ENCODE measurements around the gene CFL1. TPM values are rescaled to one million over a fixed set of nuclear protein-coding genes. Genes with fewer than 3 reads are reported as not detected.
A peak's percentile ranks its signal among the peaks of the same experiment; 100 is the strongest.
"Not testable (repeated sequence)": the region's sequence is repeated elsewhere in the genome, so short reads cannot be mapped to it uniquely, and the experiment has no call there.

CFL1 gene
- total and polyA plus RNA-seq, 5 donors = 285 to 470 (median 389) TPM

- H3K4me3 ChIP-seq (ENCODE audit: low read length); H3K27ac ChIP-seq (ENCODE audit: low read length); H3K9me3 ChIP-seq (ENCODE audit: control insufficient read depth, low read length); H3K27me3 ChIP-seq (ENCODE audit: control insufficient read depth, insufficient read depth); ATAC-seq; H3K4me1 ChIP-seq (ENCODE audit: control insufficient read depth, insufficient read depth, low read length); DNase-seq; intact Hi-C loops (cut with DNase I): not testable (repeated sequence)
- WGBS = 61% methylated on average over 7 of the region's 7 CpGs
Measured at GRCh38 chr11:65848693-65849092, 9.3 kb downstream of the CFL1 start.

DNA sequence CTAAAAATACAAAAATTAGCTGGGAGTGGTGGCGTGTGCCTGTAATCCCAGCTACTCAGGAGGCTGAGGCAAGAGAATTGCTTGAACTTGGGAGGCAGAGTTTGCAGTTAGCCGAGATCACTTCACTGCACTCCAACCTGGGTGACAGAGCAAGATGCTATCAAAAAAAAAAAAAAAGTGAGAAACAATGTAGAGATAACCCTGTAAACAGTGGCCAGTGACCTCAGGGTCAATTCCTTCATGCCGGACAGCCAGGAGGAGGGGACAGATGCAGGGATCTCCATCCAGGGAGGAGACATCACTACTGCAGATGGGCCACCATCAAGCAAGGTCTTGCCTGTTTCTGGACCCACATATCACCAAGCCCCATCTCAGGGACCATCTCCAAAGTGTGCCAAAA is 10.2 kb downstream of the CFL1 start:
- H3K27ac ChIP-seq (ENCODE audit: low read length) = no peak overlapping the region

DNA sequence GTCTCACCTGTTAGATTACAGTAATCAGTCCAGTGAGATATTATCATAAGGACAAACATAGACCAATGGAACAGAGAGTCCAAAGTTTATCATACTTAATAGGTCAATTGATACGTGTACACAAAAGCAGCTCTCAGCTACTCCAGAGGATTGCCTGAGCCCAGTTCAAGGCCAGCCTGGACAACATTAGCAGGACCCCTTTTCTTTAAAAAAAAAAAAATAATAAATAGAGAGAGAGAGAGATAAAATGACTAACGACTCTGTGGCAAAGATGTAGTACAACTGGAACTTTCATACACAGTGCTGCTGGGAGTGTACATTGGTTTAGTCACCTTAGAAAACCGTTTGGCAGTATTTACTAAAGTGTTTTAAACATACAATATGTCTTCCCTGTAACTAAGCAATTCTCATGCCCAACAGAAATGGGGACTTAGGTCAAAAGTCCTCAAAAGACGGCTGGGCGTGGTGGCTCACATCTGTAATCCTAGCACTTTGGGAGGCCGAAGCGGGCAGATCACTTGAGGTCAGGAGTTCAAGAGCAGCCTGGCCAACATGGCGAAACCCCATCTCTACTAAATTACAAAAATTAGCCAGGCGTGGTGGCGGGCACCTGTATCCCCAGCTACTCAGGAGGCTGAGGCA is 13.6 kb downstream of the CFL1 start:
- H3K27me3 ChIP-seq (ENCODE audit: control insufficient read depth, insufficient read depth) = no peaks in the 10 kb centered on the region
- no peak overlapping the region for H3K27ac ChIP-seq (ENCODE audit: low read length)
- H3K4me3 ChIP-seq (ENCODE audit: low read length) = no peak overlapping the region
- no peaks in the 10 kb centered on the region for H3K4me1 ChIP-seq (ENCODE audit: control insufficient read depth, insufficient read depth, low read length)
- intact Hi-C loops (cut with DNase I) = no loop called here
- ATAC-seq = no peak
- DNase-seq = no peak
- H3K9me3 ChIP-seq (ENCODE audit: control insufficient read depth, low read length) = no peaks in the 10 kb centered on the region
- WGBS = 88% methylated on average over 10 of the region's 10 CpGs

More for the DNA sequence above, 10.2 kb downstream of the CFL1 start:
- intact Hi-C loops (cut with DNase I) = no loop called here
- H3K4me1 ChIP-seq (ENCODE audit: control insufficient read depth, insufficient read depth, low read length) = no peaks in the 10 kb centered on the region
- H3K4me3 ChIP-seq (ENCODE audit: low read length) = no peak overlapping the region
- WGBS = 67% methylated on average over 3 of the region's 3 CpGs
- ATAC-seq (no peak), DNase-seq (no peak)
- H3K27me3 ChIP-seq (ENCODE audit: control insufficient read depth, insufficient read depth) = no peaks in the 10 kb centered on the region
- no peaks in the 10 kb centered on the region for H3K9me3 ChIP-seq (ENCODE audit: control insufficient read depth, low read length)

DNA sequence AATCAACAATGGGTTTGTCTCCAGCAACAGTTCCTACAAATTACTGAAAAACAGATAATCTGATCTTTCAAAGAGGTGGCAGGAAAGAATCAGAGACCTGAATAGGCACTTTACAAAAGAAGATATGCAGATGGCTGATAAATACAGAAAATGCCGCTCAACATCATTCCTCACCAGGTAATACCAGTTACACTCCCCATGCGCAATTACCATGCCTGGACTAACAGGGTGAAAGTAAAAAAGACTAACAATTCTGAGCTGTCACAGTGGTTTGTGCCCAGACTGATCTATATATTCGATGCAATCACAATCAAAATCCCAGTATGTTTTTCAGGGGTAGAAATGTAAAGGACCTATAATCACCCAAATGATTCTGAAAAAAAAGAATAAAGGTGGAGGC is 14.2 kb downstream of the CFL1 start:
- WGBS = 92% methylated on average over 3 of the region's 3 CpGs
- intact Hi-C loops (cut with DNase I) = no loop called here
- ATAC-seq = no peak
- no peaks in the 10 kb centered on the region for H3K27me3 ChIP-seq (ENCODE audit: control insufficient read depth, insufficient read depth)
- H3K9me3 ChIP-seq (ENCODE audit: control insufficient read depth, low read length) = no peaks in the 10 kb centered on the region
- no peaks in the 10 kb centered on the region for H3K4me1 ChIP-seq (ENCODE audit: control insufficient read depth, insufficient read depth, low read length)
- H3K27ac ChIP-seq (ENCODE audit: low read length) = no peak overlapping the region
- DNase-seq = no peak
- H3K4me3 ChIP-seq (ENCODE audit: low read length) = no peak overlapping the region

GRCh38 chr11:65842144-65842543 is 15.8 kb downstream of the CFL1 start:
- 93% methylated on average over 4 of the region's 4 CpGs for WGBS
- no peak for ATAC-seq

GRCh38 chr11:65834202-65834601 is 23.8 kb downstream of the CFL1 start:
- Histone ChIP-seq H3K27ac (ENCODE audit: low read length) (no peak overlapping the region), H3K4me3 (ENCODE audit: low read length) (peak overlapping the region; percentile 0), H3K4me1 (ENCODE audit: control insufficient read depth, insufficient read depth, low read length) (peaks cover 4% of the 10 kb centered on the region), H3K9me3 (ENCODE audit: control insufficient read depth, low read length) (no peaks in the 10 kb centered on the region), H3K27me3 (ENCODE audit: control insufficient read depth, insufficient read depth) (no peaks in the 10 kb centered on the region)
- no peak for DNase-seq
- intact Hi-C loops (cut with DNase I) = no loop called here
- ATAC-seq = no peak
- WGBS = 35% methylated on average over 6 of the region's 6 CpGs

More at GRCh38 chr11:65842144-65842543, 15.8 kb downstream of the CFL1 start:
- Histone ChIP-seq H3K27ac (ENCODE audit: low read length) (no peak overlapping the region), H3K27me3 (ENCODE audit: control insufficient read depth, insufficient read depth) (no peaks in the 10 kb centered on the region), H3K9me3 (ENCODE audit: control insufficient read depth, low read length) (no peaks in the 10 kb centered on the region), H3K4me1 (ENCODE audit: control insufficient read depth, insufficient read depth, low read length) (no peaks in the 10 kb centered on the region), H3K4me3 (ENCODE audit: low read length) (no peak overlapping the region)
- DNase-seq = no peak
- intact Hi-C loops (cut with DNase I) = no loop called here

DNA sequence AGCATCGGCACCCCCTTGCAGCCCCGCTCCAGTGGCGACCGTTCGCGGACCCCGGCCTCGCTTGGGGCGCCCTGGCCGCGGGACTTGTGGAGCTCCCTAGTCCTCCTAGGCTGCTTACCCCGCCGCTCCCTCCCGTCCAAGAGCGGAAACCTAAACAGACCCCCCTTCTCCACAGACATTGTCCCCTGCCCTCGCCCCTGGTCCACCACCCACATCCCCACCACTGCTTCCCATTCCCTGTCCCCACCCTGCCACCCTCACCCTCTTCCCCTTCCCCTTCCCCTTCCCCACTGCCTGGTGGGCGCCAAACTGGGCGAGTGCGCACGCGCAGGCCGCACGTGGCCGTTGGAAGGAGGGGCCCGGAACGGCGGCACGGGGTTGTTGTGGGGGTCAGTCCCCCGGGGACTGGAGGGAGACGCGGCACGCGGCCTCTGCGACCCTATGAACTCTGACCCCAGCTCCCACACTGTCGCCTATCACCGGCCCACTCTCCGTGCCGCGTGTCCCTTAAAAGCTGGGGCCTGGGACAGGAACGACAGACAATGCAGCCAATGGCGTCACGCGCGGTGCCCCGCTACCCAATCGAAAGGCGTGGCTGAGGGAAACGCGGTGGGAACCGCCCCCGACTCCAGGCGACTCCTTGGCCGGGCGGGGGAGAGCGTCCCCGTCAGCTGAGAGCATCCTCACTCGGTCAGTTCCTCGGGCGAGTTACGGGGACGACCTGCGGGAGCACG is 24.5 kb downstream of the CFL1 start, which contains the start of gene SNX32:
SNX32 (plus strand) TSS at position 667 of the 734 bp plus-strand sequence. CDS start 103 bp downstream, outside the sequence.
- intact Hi-C loops (cut with DNase I) = no loop called here
- DNase-seq = peak; percentile 96 to 99 (median 98)
- H3K9me3 ChIP-seq (ENCODE audit: control insufficient read depth, low read length) = no peaks in the 10 kb centered on the region
- peak; percentile 100 for ATAC-seq
- peaks cover 4% of the 10 kb centered on the region for H3K4me1 ChIP-seq (ENCODE audit: control insufficient read depth, insufficient read depth, low read length)
- under 1% methylated on average over 63 of the region's 63 CpGs for WGBS
- no peaks in the 10 kb centered on the region for H3K27me3 ChIP-seq (ENCODE audit: control insufficient read depth, insufficient read depth)
- peak within 1 kb of the TSS; percentile 45 for H3K4me3 ChIP-seq (ENCODE audit: low read length)
- no peak within 1 kb of the TSS for H3K27ac ChIP-seq (ENCODE audit: low read length)

GRCh38 chr11:65832231-65832630 is 25.7 kb downstream of the CFL1 start:
- H3K9me3 ChIP-seq (ENCODE audit: control insufficient read depth, low read length); ATAC-seq; H3K4me1 ChIP-seq (ENCODE audit: control insufficient read depth, insufficient read depth, low read length); DNase-seq; H3K27ac ChIP-seq (ENCODE audit: low read length); H3K4me3 ChIP-seq (ENCODE audit: low read length); intact Hi-C loops (cut with DNase I); H3K27me3 ChIP-seq (ENCODE audit: control insufficient read depth, insufficient read depth): not testable (repeated sequence)

DNA sequence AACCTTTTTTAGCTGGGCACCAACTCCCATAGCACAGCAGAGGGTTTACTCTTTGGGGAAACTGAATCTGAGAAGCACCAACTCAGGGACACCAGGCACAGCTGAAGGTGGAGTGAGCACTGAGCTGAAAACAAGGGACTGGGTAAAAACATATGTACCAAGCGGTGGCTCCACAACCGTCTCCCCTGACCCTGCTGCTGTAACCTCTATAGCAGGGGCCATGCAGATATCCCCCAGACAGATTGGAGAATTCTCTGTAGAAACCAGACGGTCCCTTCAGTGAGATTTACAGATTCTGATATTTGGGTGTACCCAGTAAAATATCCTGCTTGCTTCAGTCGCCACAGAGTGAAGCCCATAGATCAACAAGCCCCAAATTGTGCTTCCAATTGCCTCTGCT is 28.5 kb downstream of the CFL1 start:
- intact Hi-C loops (cut with DNase I) = no loop called here
- Histone ChIP-seq H3K4me3 (ENCODE audit: low read length) (no peak overlapping the region), H3K27ac (ENCODE audit: low read length) (no peak overlapping the region), H3K4me1 (ENCODE audit: control insufficient read depth, insufficient read depth, low read length) (peaks cover 3% of the 10 kb centered on the region), H3K27me3 (ENCODE audit: control insufficient read depth, insufficient read depth) (no peaks in the 10 kb centered on the region), H3K9me3 (ENCODE audit: control insufficient read depth, low read length) (no peaks in the 10 kb centered on the region)
- WGBS = 52% methylated on average over 4 of the region's 4 CpGs
- DNase-seq = no peak
- no peak for ATAC-seq

DNA sequence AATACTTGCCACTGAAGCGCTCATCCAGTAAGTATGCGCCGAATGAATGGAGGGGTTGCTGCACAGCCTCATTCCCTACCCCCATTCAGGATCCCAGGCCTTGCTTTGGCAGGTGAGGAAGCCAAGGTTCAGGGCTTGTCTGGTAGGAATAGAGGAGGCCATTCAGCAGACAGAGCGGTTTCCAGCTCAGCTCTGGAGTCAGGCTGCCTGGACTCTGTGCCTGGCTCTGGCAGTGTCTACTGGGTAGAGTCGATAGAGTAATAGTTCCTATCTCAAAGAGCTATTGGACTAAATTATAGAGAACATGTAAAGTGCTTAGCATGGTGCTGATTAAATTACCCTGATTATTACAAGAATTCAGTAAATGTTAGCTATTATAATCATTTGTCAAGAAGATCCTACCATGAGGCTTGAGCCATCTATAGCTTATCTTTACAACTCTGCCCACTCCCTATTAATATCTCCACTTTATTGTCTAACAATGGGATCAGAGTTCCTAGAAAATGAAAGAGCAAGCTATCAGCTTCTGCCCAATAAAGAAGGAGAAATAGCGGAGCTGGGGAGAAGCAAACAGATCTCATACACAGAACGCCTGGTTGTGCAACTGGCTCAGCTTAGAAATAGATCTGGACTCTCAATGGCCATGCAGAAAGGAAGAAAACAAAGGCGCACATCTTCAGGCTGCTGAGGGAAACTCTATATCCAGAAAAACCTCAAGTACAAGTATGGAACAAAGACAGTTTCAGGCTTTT is 30.8 kb downstream of the CFL1 start:
- ATAC-seq = no peak
- no peaks in the 10 kb centered on the region for H3K27me3 ChIP-seq (ENCODE audit: control insufficient read depth, insufficient read depth)
- WGBS = 81% methylated on average over 8 of the region's 8 CpGs
- DNase-seq = no peak
- intact Hi-C loops (cut with DNase I) = no loop called here
- no peak overlapping the region for H3K27ac ChIP-seq (ENCODE audit: low read length)
- H3K4me1 ChIP-seq (ENCODE audit: control insufficient read depth, insufficient read depth, low read length) = no peaks in the 10 kb centered on the region
- H3K4me3 ChIP-seq (ENCODE audit: low read length) = no peak overlapping the region
- H3K9me3 ChIP-seq (ENCODE audit: control insufficient read depth, low read length) = no peaks in the 10 kb centered on the region
